ENCODE results near the gene ZMYND11.

GRCh38 chr10:184911-185310 is 49.7 kb downstream of the ZMYND11 start:
- TF ChIP-seq TAF1 (IDR thresholded peaks at IDR 0.05; ENCODE audit: borderline replicate concordance, low read depth, low read length) (no peak), CTCF (IDR thresholded peaks at IDR 0.05) (no peak)

Measured in SK-N-SH (cell line).